Spinal cord (tissue), 10 donors: Measurements from ENCODE around the gene RNF141. TPM values are rescaled to one million over a fixed set of nuclear protein-coding genes. Genes with fewer than 3 reads are reported as not detected.

Experiments
- DNase-seq, 6 donors: peaks; one replicate each; pipeline versions ENCODE4 v3.0.0 to v3.0.0-alpha.2; 2013 to 2015; ENCODE audit warnings: low spot score in 6 of 6, low read depth in 4 of 6
- H3K27ac ChIP-seq: one replicate; pipeline ENCODE4 v1.5.1; 2013; ENCODE audit warnings: low read depth, low read length, control low read depth
- H3K27me3 ChIP-seq: one replicate; pipeline ENCODE4 v1.6.1; 2013; ENCODE audit warnings: low read length; ENCODE audit not compliant: control insufficient read depth, insufficient read depth
- H3K36me3 ChIP-seq: one replicate; pipeline ENCODE4 v1.6.1; 2013; ENCODE audit warnings: low read length; ENCODE audit not compliant: control insufficient read depth, insufficient read depth
- H3K4me1 ChIP-seq: one replicate; pipeline ENCODE4 v1.6.1; 2013; ENCODE audit warnings: low read length; ENCODE audit not compliant: control insufficient read depth, insufficient read depth
- H3K4me3 ChIP-seq: one replicate; pipeline ENCODE4 v1.5.1; 2013; ENCODE audit warnings: low read depth, low read length, control low read depth
- H3K9me3 ChIP-seq: one replicate; pipeline ENCODE4 v1.6.1; 2013; ENCODE audit warnings: low read length; ENCODE audit not compliant: control insufficient read depth, insufficient read depth
- WGBS: methylation state at CpG from one replicate; pipeline ENCODE4 v1.1.5; 2013; ENCODE audit warnings: missing lambda C conversion rate; ENCODE audit not compliant: insufficient coverage; 5-methylcytosine and 5-hydroxymethylcytosine counted together
- long read RNA-seq, 4 donors: transcript quantifications; one replicate each; lab custom pipeline, GENCODE V29; 2026
- polyA plus RNA-seq, 2 donors: library from polyadenylated mRNA; unstranded; fragments of 120-200 nt; gene quantifications; one replicate each; pipeline ENCODE4 v1.2.1, GENCODE V29; 2013; ENCODE audit not compliant: insufficient read length in 2 of 2
- total RNA-seq, 2 donors: library from RNA; depleted of rRNA in 1 of 2; stranded (reverse); fragments of 120-200 nt in 1 of 2; fragments of >200 nt in 1 of 2; gene quantifications; one replicate each; pipeline versions ENCODE4 v1.2.3 to v1.2.4, GENCODE V29; 2013 to 2014
- donor health status: healthy.

The RNF141 gene, protein sequence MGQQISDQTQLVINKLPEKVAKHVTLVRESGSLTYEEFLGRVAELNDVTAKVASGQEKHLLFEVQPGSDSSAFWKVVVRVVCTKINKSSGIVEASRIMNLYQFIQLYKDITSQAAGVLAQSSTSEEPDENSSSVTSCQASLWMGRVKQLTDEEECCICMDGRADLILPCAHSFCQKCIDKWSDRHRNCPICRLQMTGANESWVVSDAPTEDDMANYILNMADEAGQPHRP
- total RNA-seq (10 to 100 TPM; 51.6 to 91.2 TPM), polyA plus RNA-seq (10 to 100 TPM; 59.0 to 77.1 TPM)
- long read RNA-seq, donor 1, full-length matches to known transcripts, result 62 of 62 reads
- long read RNA-seq, donor 1, partial matches to known transcripts, result 0 of 62 reads
- long read RNA-seq, donor 1, other reads (novel, unspliced or antisense), result 0 of 62 reads
- long read RNA-seq, donor 2, full-length matches to known transcripts, result 41 of 41 reads
- long read RNA-seq, donor 2, partial matches to known transcripts, result 0 of 41 reads
- long read RNA-seq, donor 2, other reads (novel, unspliced or antisense), result 0 of 41 reads
- long read RNA-seq, donor 3, full-length matches to known transcripts, result 30 of 30 reads
- long read RNA-seq, donor 3, partial matches to known transcripts, result 0 of 30 reads
- long read RNA-seq, donor 3, other reads (novel, unspliced or antisense), result 0 of 30 reads
- long read RNA-seq, donor 4, full-length matches to known transcripts, result 37 of 37 reads
- long read RNA-seq, donor 4, partial matches to known transcripts, result 0 of 37 reads
- long read RNA-seq, donor 4, other reads (novel, unspliced or antisense), result 0 of 37 reads

DNA sequence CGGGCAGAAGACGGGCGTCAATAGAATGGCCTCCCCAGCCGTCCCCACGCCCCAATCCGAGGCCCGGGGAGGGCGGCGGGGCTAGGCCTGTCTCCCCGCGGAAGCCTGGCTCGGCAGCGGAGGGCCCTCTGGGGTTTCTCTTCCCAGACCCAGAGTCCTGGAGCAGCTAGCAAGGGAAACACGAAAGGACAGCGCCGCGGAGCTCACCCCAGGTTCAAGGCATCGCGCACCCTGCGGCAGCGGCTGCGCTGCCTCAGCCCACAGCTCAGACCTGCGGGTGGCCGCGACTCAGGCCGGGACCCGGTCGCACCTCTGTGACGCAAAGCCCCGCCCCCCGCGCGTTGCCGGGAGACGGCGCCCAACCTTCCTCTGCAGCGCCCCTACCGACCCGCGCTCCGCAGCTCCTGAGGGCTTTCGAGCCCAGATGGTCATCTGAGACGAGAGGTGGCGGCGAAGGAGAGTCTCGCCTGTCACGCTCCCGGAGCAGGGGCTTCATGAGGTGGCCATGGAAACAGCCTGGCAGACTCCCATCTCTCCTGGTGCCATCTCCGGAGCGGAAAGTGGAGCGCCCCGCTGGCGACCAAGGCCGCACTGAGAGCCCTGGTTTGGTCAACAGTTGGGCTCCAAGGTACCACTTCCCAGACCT is at the start of gene RNF141:
TSS of gene RNF141 (minus strand) at position 273 of the 646 bp plus-strand sequence. CDS start 7,029 bp downstream, outside the sequence.
- H3K4me1 ChIP-seq, result peaks cover 5% of the 10 kb centered on the region
- H3K9me3 ChIP-seq, result no peaks in the 10 kb centered on the region
- 0% methylated on average over 54 of the region's 54 CpGs for WGBS
- no peaks in the 10 kb centered on the region for H3K27me3 ChIP-seq
- H3K27ac ChIP-seq, result peak within 1 kb of the TSS; percentile 78
- peak; percentile 83 to 97 (median 88) for DNase-seq
- peaks cover 3% of the 10 kb centered on the region for H3K36me3 ChIP-seq
- H3K4me3 ChIP-seq, result peak within 1 kb of the TSS; percentile 92

DNA sequence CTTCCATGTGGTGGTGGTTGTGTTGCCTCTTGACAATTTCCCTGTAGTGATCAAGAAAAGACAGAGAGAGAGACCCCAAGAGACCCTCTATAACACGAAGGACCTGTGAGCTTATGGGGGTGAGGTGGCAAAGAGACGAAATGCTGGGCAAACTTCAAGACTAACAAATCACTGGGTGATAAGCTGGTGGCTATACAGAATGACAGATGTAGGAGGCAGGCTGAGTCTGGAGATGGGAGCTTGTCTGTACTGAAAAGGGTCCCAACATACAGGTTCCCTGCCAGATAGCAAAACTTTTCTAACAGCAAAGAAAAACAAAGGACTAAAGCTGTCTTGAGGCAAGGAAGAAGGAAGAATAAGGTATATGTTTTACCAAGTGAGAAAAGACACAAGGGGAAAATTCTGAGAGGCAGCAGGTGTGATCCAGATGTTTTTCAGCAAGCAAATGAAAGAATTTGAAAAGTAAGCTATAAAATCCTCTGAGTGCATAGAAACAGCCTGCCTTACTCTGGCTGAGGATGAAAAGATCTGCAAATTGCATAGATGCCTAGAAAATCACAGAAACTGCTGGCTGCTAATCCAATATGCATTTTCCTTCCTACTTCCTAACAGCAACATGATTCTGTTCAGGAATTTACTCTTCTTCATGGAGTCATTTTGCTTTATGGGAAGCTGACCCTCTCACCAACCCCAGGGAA is 49.4 kb upstream of the RNF141 start:
- Histone ChIP-seq H3K4me3 (no peak overlapping the region), H3K36me3 (no peaks in the 10 kb centered on the region), H3K27ac (peak overlapping the region; percentile 37), H3K27me3 (no peaks in the 10 kb centered on the region), H3K4me1 (no peaks in the 10 kb centered on the region), H3K9me3 (no peaks in the 10 kb centered on the region)
- DNase-seq, result peak in 2 of 6 donors; percentile 29 to 59
- no CpG with 5 or more reads among the region's 2 CpGs for WGBS

DNA sequence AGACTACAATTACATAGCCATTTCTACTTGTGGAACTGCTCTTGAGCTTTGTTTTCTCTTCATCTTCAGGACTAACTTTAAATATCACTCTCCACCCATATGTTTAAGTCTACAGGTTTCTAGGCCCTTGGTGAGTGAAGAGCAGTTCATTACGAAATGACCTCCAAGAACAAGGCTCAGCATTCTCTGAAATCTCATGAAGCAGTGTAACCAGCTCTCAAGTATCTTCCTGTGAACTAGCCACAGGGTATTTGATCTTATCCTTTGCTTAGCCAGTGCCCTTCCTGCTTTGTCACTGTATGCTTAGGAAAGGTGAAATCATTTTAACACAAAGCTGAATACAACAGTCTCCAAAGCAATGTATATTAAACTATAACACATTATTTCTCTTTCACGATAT is 47.9 kb upstream of the RNF141 start:
- no peak overlapping the region for H3K4me3 ChIP-seq
- DNase-seq, result no peak
- H3K36me3 ChIP-seq, result no peaks in the 10 kb centered on the region
- 83% methylated on average over 1 of the region's 2 CpGs for WGBS
- H3K27ac ChIP-seq, result no peak overlapping the region
- no peaks in the 10 kb centered on the region for H3K4me1 ChIP-seq
- no peaks in the 10 kb centered on the region for H3K9me3 ChIP-seq
- no peaks in the 10 kb centered on the region for H3K27me3 ChIP-seq

DNA sequence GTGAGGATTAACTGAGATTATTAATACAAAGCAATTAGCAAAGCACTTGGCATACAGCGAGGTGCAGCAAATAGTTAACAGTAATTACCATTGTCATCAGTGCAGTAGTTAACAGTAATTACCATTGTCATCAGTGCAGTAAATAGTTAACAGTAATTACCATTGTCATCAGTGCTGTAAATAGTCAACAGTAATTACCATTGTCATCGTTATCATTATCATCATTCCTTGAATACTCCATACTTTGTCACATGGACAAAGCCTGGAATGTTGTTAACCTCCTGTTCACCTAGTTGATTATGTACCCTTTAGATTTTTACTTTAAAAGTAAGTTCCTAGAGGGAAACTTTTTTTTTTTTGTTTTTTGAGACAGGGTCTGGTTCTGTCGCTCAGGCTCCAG is 47.0 kb upstream of the RNF141 start:
- WGBS, result 67% methylated on average over 1 of the region's 3 CpGs
- Histone ChIP-seq H3K9me3 (no peaks in the 10 kb centered on the region), H3K4me3 (no peak overlapping the region), H3K27ac (no peak overlapping the region), H3K36me3 (no peaks in the 10 kb centered on the region), H3K27me3 (no peaks in the 10 kb centered on the region), H3K4me1 (no peaks in the 10 kb centered on the region)
- DNase-seq, result no peak

DNA sequence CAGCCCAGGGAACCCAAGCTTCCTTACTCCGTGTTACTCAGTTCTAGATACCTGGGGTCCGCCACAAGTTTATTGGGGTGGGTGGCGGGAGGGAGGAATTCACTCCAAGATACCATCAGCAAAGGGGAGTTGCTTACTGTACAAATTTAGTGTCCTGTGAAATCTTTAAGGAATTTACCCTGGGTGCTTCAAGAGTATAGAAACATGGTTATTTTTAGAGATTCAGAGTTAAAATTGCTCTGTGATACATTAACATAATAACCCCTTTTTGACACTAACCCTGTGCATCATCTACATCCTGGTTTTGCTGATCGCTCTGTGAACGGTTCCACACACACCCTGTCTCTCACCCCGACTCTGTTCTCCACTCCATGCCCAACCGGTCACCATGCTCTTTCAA is 46.4 kb upstream of the RNF141 start:
- Histone ChIP-seq H3K27me3 (no peaks in the 10 kb centered on the region), H3K36me3 (no peaks in the 10 kb centered on the region), H3K27ac (no peak overlapping the region), H3K4me1 (no peaks in the 10 kb centered on the region), H3K4me3 (no peak overlapping the region), H3K9me3 (no peaks in the 10 kb centered on the region)
- 88% methylated on average over 4 of the region's 7 CpGs for WGBS
- no peak for DNase-seq

DNA sequence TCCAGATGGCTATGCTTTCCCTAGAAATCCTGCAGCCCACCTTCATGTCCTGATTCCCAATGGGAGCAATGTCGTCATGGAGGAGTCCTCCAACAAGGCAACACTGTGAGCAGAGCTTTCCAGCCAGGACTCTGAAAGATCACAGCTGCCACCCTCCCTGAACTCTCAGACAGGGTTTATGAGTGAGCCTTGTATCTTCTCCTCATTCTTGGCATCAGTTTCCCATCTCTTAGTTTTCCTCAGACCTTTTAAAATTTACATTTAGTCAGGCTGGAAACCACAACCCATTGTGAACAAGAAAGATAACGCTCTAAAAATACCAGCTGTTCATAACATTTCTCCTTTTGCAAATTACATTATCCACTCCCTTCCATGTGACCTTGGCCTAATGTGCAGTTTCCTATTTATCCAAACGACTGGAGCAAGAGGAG is 43.1 kb upstream of the RNF141 start:
- H3K27me3 ChIP-seq, result no peaks in the 10 kb centered on the region
- H3K9me3 ChIP-seq, result no peaks in the 10 kb centered on the region
- no peak overlapping the region for H3K4me3 ChIP-seq
- H3K4me1 ChIP-seq, result no peaks in the 10 kb centered on the region
- H3K27ac ChIP-seq, result no peak overlapping the region
- WGBS, result 67% methylated on average over 1 of the region's 3 CpGs
- H3K36me3 ChIP-seq, result no peaks in the 10 kb centered on the region
- DNase-seq, result peak in 1 of 6 donors; percentile 22

DNA sequence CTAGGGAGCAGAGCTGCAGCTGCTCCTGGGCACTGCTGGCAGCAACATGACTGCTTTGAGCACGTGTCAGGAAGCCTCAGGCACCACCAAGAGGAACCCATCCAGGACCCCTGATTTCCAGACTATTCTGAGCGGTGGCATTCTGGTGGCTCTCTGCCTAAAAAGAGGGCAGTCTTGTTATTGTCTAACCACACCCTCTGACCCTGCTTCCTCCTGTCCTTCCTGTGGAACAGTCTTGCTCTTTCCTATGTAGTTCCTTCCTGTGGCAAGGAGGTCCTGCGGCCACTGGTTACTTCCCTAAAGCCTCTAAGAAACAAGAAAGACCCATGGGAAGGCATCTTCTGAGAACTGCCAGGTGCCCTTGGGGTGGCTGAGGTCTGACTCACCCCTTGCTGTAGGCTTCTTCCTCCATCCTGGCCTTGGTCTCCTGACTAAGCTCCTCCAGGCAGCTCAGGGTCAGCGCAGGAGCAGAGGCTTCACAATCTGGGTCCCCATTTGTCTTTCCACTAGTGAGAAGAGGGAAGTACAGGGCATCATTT is 40.6 kb upstream of the RNF141 start:
- no peak for DNase-seq
- no peaks in the 10 kb centered on the region for H3K36me3 ChIP-seq
- no peak overlapping the region for H3K4me3 ChIP-seq
- no peak overlapping the region for H3K27ac ChIP-seq
- 78% methylated on average over 2 of the region's 4 CpGs for WGBS
- H3K9me3 ChIP-seq, result no peaks in the 10 kb centered on the region
- no peaks in the 10 kb centered on the region for H3K4me1 ChIP-seq
- no peaks in the 10 kb centered on the region for H3K27me3 ChIP-seq

DNA sequence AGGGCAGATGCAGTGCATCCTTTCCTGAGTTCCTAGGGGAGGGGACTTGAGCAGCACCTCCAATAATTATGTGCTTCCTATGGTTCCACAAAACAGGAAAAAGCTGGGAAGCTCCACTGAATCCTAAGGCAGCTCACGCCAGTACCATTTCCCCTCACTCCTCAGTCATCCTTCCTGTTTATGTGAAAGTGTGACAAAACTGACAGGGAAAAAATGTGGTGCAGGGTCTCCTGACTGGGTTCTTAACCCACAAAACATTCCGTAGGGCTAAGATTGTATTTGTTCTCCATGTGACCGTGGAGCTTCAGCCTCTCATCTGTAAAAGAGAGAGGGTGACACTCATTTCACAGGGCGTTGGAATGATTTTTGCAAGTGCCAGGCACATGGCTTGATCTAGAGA is 39.6 kb upstream of the RNF141 start:
- 79% methylated on average over 2 of the region's 4 CpGs for WGBS
- Histone ChIP-seq H3K27me3 (no peaks in the 10 kb centered on the region), H3K4me3 (no peak overlapping the region), H3K9me3 (no peaks in the 10 kb centered on the region), H3K4me1 (no peaks in the 10 kb centered on the region), H3K27ac (no peak overlapping the region), H3K36me3 (peaks cover 2% of the 10 kb centered on the region)
- DNase-seq, result no peak

DNA sequence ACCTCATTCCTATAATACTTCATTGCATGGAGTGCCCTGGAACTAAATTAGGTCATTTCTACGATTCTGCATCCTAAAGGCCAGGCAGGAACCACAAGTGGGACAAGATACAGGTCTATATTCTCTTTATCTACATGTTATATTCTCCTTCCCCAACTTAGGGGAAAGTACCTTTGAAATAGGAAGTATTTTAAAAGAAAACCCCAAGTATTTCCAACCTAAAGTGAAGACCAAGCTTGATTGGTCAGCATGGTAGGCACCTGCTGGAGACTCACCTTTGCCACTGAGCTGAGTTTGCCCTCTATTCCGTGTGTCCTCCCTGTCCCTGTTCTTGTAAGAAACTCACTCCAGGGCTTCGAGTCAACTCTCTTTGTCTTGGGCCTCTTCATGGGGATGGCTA is 38.7 kb upstream of the RNF141 start:
- Histone ChIP-seq H3K9me3 (no peaks in the 10 kb centered on the region), H3K27ac (no peak overlapping the region)
- 79% methylated on average over 2 of the region's 3 CpGs for WGBS

More for the DNA sequence above, 38.7 kb upstream of the RNF141 start:
- H3K4me1 ChIP-seq, result no peaks in the 10 kb centered on the region
- no peaks in the 10 kb centered on the region for H3K27me3 ChIP-seq
- peaks cover 2% of the 10 kb centered on the region for H3K36me3 ChIP-seq
- H3K4me3 ChIP-seq, result no peak overlapping the region
- no peak for DNase-seq
